Right ventricle myocardium superior (tissue), 1 donor: ENCODE data around the gene WNT9A. TPM values are rescaled to one million over a fixed set of nuclear protein-coding genes. Genes with fewer than 3 reads are reported as not detected.

Experiments
- ATAC-seq: fragments of 200-7000 bp; cut with Tn5 transposase; one replicate; pipeline ENCODE4 v1.9.1; 2020; ENCODE audit warnings: mild to moderate bottlenecking; ENCODE audit not compliant: poor library complexity
- DNase-seq: peaks from one replicate; pipeline ENCODE4 v3.0.0-alpha.2; 2020
- intact Hi-C: fragments of 100-400 bp; cut with DNase I; formaldehyde crosslinking; loops from one replicate; pipeline ENCODE4 v1.11.2; 2022
- total RNA-seq: library from RNA; stranded (reverse); fragmentation: NEBNext Ultra II Directional; extraction: Animal tissue kit (Norgen Biotek cat#: 25700); gene quantifications from one replicate; pipeline ENCODE4 v1.2.1, GENCODE V29; 2021
- donor health status: DM: no; HTN: yes; CAD: no; lungs with severe emphysema.

The WNT9A gene
- total RNA-seq, 1 donor from 2014 or later: 0.59 TPM

GRCh38 chr1:227928811-227929375 is 18.8 kb downstream of the WNT9A start:
- DNase-seq (peak; percentile 18), ATAC-seq (no peak)
- intact Hi-C loops: no loop called here

GRCh38 chr1:227927971-227928741 is 19.6 kb downstream of the WNT9A start:
- intact Hi-C loops: no loop called here
- no peak for ATAC-seq
- peak; percentile 16 for DNase-seq

- intact Hi-C loops: no loop called here
- ATAC-seq (no peak), DNase-seq (peak; percentile 20)
These were observed 20.5 kb downstream of the WNT9A start for GRCh38 chr1:227926896-227927885.

GRCh38 chr1:227926216-227926791 is 21.4 kb downstream of the WNT9A start:
- no peak for ATAC-seq

GRCh38 chr1:227925582-227926198 is 22.0 kb downstream of the WNT9A start:
- DNase-seq (no peak), ATAC-seq (no peak)
- intact Hi-C loops: no loop called here

More at GRCh38 chr1:227926216-227926791, 21.4 kb downstream of the WNT9A start:
- intact Hi-C loops: no loop called here
- peak; percentile 29 for DNase-seq

GRCh38 chr1:227924833-227925574 is 22.7 kb downstream of the WNT9A start:
- DNase-seq: peak; percentile 49
- no peak for ATAC-seq
- intact Hi-C loops: no loop called here

GRCh38 chr1:227924168-227924832 is 23.4 kb downstream of the WNT9A start:
- DNase-seq: peak; percentile 24
- intact Hi-C loops: no loop called here

GRCh38 chr1:227923353-227924167 is 24.2 kb downstream of the WNT9A start:
- intact Hi-C loops: no loop called here

More at GRCh38 chr1:227924168-227924832, 23.4 kb downstream of the WNT9A start:
- no peak for ATAC-seq

GRCh38 chr1:227922501-227923352 is 25.0 kb downstream of the WNT9A start:
- intact Hi-C loops: no loop called here
- ATAC-seq: no peak
- peak; percentile 22 for DNase-seq

More at GRCh38 chr1:227923353-227924167, 24.2 kb downstream of the WNT9A start:
- no peak for ATAC-seq
- DNase-seq: peak; percentile 30

- intact Hi-C loops: no loop called here
- ATAC-seq (no peak), DNase-seq (peak; percentile 37)
These were observed 26.1 kb downstream of the WNT9A start for GRCh38 chr1:227921461-227922185.

GRCh38 chr1:227920896-227921295 is 26.8 kb downstream of the WNT9A start:
- intact Hi-C loops: no loop called here
- DNase-seq: peak; percentile 34
- ATAC-seq: no peak

GRCh38 chr1:227920426-227920825 is 27.3 kb downstream of the WNT9A start:
- DNase-seq (peak; percentile 27), ATAC-seq (no peak)
- intact Hi-C loops: no loop called here

- DNase-seq: peak; percentile 22
These were observed 27.8 kb downstream of the WNT9A start for GRCh38 chr1:227919906-227920305.

GRCh38 chr1:227918736-227919135 is 29.0 kb downstream of the WNT9A start:
- peak; percentile 3 for DNase-seq
- ATAC-seq: no peak
- intact Hi-C loops: no loop called here

More at GRCh38 chr1:227919906-227920305, 27.8 kb downstream of the WNT9A start:
- no peak for ATAC-seq
- intact Hi-C loops: no loop called here
